KMS-11 (cell line): ENCODE measurements around the gene SV2C.

Experiments used
- H2AFZ ChIP-seq: fragments of 200-600 bp; sonication (generic); 2 replicates; pipeline ENCODE4 v1.6.1; 2016; ENCODE audit warnings: antibody characterized with exemption, mixed run types, low read depth
- H3K27ac ChIP-seq: fragments of 200-600 bp; sonication (generic); 2 replicates; pipeline ENCODE4 v1.6.1; 2016; ENCODE audit warnings: mild to moderate bottlenecking, mixed run types
- H3K27me3 ChIP-seq: fragments of 200-600 bp; sonication (generic); 2 replicates; pipeline ENCODE4 v1.6.1; 2017; ENCODE audit warnings: mild to moderate bottlenecking, low read depth, mixed run types, moderate library complexity; ENCODE audit not compliant: insufficient read depth
- H3K36me3 ChIP-seq: fragments of 200-600 bp; sonication (generic); 2 replicates; pipeline ENCODE4 v1.6.1; 2017; ENCODE audit warnings: mild to moderate bottlenecking, mixed run types; ENCODE audit not compliant: insufficient read depth
- H3K4me1 ChIP-seq: fragments of 200-600 bp; sonication (generic); 2 replicates; pipeline ENCODE4 v1.6.1; 2016; ENCODE audit warnings: mild to moderate bottlenecking, low read depth, mixed run types; ENCODE audit not compliant: poor library complexity, severe bottlenecking
- H3K4me2 ChIP-seq: fragments of 200-600 bp; sonication (generic); 2 replicates; pipeline ENCODE4 v1.7.0; 2016; ENCODE audit warnings: mild to moderate bottlenecking, mixed run types
- H3K4me3 ChIP-seq: fragments of 200-600 bp; sonication (generic); IDR thresholded peaks from 2 replicates; pipeline ENCODE4 v1.6.1; 2017; ENCODE audit warnings: low read depth, low read length, mixed read lengths; ENCODE audit not compliant: insufficient read depth
- H3K79me2 ChIP-seq: fragments of 200-600 bp; sonication (generic); 2 replicates; pipeline ENCODE4 v1.6.1; 2016; ENCODE audit warnings: low read depth, mixed run types; ENCODE audit not compliant: insufficient read depth
- H3K9ac ChIP-seq: fragments of 200-600 bp; sonication (generic); 2 replicates; pipeline ENCODE4 v1.6.1; 2016; ENCODE audit warnings: mild to moderate bottlenecking, mixed run types
- H4K20me1 ChIP-seq: fragments of 200-600 bp; sonication (generic); 2 replicates; pipeline ENCODE4 v1.6.1; 2016; ENCODE audit warnings: mild to moderate bottlenecking, mixed run types; ENCODE audit not compliant: insufficient read depth
- CTCF ChIP-seq: fragments of 200-600 bp; sonication (generic); conservative IDR thresholded peaks from 2 replicates; pipeline ENCODE4 v1.6.1; 2017; ENCODE audit warnings: low read depth, mild to moderate bottlenecking, antibody characterized with exemption, low read length, moderate library complexity, mixed read lengths

Gene SV2C

GRCh38 chr5:76175051-76175666 lies 92.0 kb downstream of the SV2C start:
- peak overlapping the region; percentile 28; the same call in 1 of the 2 replicates for H2AFZ ChIP-seq
- no peaks in the 10 kb centered on the region for H3K27me3 ChIP-seq
- H3K4me3 ChIP-seq, result no peak overlapping the region
- H3K9ac ChIP-seq, result no peak overlapping the region
- no peak overlapping the region for H3K27ac ChIP-seq
- peaks cover 5% of the 10 kb centered on the region for H3K4me1 ChIP-seq
- peak overlapping the region; percentile 56; the same call in 1 of the 2 replicates for H3K4me2 ChIP-seq
- no peaks in the 10 kb centered on the region for H3K79me2 ChIP-seq
- TF ChIP-seq CTCF, result peak; percentile 97
- H3K36me3 ChIP-seq, result no peaks in the 10 kb centered on the region
- no peaks in the 10 kb centered on the region for H4K20me1 ChIP-seq

GRCh38 chr5:76175821-76176403 lies 92.7 kb downstream of the SV2C start:
- H3K36me3 ChIP-seq, result no peaks in the 10 kb centered on the region
- no peak overlapping the region for H2AFZ ChIP-seq
- H3K27me3 ChIP-seq, result no peaks in the 10 kb centered on the region
- no peak overlapping the region for H3K27ac ChIP-seq
- no peak for TF ChIP-seq CTCF
- H3K4me3 ChIP-seq, result no peak overlapping the region
- no peaks in the 10 kb centered on the region for H4K20me1 ChIP-seq
- no peak overlapping the region for H3K4me2 ChIP-seq
- no peak overlapping the region for H3K9ac ChIP-seq
- H3K4me1 ChIP-seq, result peaks cover 5% of the 10 kb centered on the region
- no peaks in the 10 kb centered on the region for H3K79me2 ChIP-seq

- Histone ChIP-seq H3K79me2 (no peaks in the 10 kb centered on the region), H3K27me3 (no peaks in the 10 kb centered on the region), H3K4me1 (peaks cover 5% of the 10 kb centered on the region), H3K4me3 (no peak overlapping the region), H2AFZ (no peak overlapping the region), H3K36me3 (no peaks in the 10 kb centered on the region), H3K4me2 (no peak overlapping the region), H4K20me1 (no peaks in the 10 kb centered on the region), H3K27ac (no peak overlapping the region), H3K9ac (no peak overlapping the region)
- TF ChIP-seq CTCF, result no peak
These were observed 94.8 kb downstream of the SV2C start for GRCh38 chr5:76177978-76178377.

- H3K9ac ChIP-seq, result no peak overlapping the region
- H4K20me1 ChIP-seq, result no peaks in the 10 kb centered on the region
- H3K27ac ChIP-seq, result no peak overlapping the region
- H3K4me1 ChIP-seq, result peaks cover 5% of the 10 kb centered on the region
- TF ChIP-seq CTCF, result no peak
- no peak overlapping the region for H3K4me2 ChIP-seq
- H3K79me2 ChIP-seq, result no peaks in the 10 kb centered on the region
- no peaks in the 10 kb centered on the region for H3K27me3 ChIP-seq
- H2AFZ ChIP-seq, result no peak overlapping the region
- H3K4me3 ChIP-seq, result no peak overlapping the region
- no peaks in the 10 kb centered on the region for H3K36me3 ChIP-seq
These were observed 95.7 kb downstream of the SV2C start for GRCh38 chr5:76178913-76179312.
